Testis (tissue), 3 donors: Measurements from ENCODE around the gene FAM241B. TPM values are rescaled to one million over a fixed set of nuclear protein-coding genes. Genes with fewer than 3 reads are reported as not detected.
A peak's percentile ranks its signal among the peaks of the same experiment; 100 is the strongest.

Experiments
- DNase-seq: peaks from one replicate; pipeline ENCODE4 v3.0.0-alpha.2; 2019
- H3K27ac ChIP-seq, 2 donors: fragments of 200-600 bp; sonication (generic); one replicate each; pipeline ENCODE4 v1.5.1; 2019
- H3K27me3 ChIP-seq: fragments of 200-600 bp; sonication (generic); one replicate; pipeline ENCODE4 v1.5.1; 2019
- H3K36me3 ChIP-seq: fragments of 200-600 bp; sonication (generic); one replicate; pipeline ENCODE4 v1.5.1; 2017; ENCODE audit warnings: low read depth; ENCODE audit errors: missing control alignments
- H3K4me1 ChIP-seq: fragments of 200-600 bp; sonication (generic); one replicate; pipeline ENCODE4 v1.5.1; 2019
- H3K4me3 ChIP-seq, 2 donors: fragments of 200-600 bp; sonication (generic); one replicate each; pipeline ENCODE4 v1.5.1; 2017 to 2019
- H3K9me3 ChIP-seq: fragments of 200-600 bp; sonication (generic); one replicate; pipeline ENCODE4 v1.5.1; 2017
- CTCF ChIP-seq, 3 experiments: fragments of 450-650 bp in 2 of 3; fragments of 200-600 bp in 1 of 3; sonication (generic) in 1 of 3; IDR thresholded peaks; one replicate each; pipeline ENCODE4 v1.5.1; 2016 to 2019; ENCODE audit warnings: antibody characterized with exemption in 3 of 3, mild to moderate bottlenecking in 2 of 3, moderate library complexity in 1 of 3
- POLR2A ChIP-seq: fragments of 450-650 bp; IDR thresholded peaks from one replicate; pipeline ENCODE4 v1.6.1; 2017; ENCODE audit warnings: antibody characterized with exemption, mild to moderate bottlenecking, moderate library complexity
- WGBS, 2 donors: methylation state at CpG; one replicate each; pipeline ENCODE4 v1.1.5; 2018; 5-methylcytosine and 5-hydroxymethylcytosine counted together
- intact Hi-C: fragments of 100-400 bp; cut with DNase I; formaldehyde crosslinking; loops from one replicate; pipeline ENCODE4 v1.15.1; 2023; ENCODE audit warnings: low total_unique reads
- polyA plus RNA-seq: library from polyadenylated mRNA; stranded (reverse); fragments of 350-450 nt; fragmentation: Illumina TruSeq; extraction: RNeasy Lipid Tissue Mini Kit (QIAGEN cat#74804); gene quantifications from one replicate; pipeline ENCODE4 v1.2.3, GENCODE V29; 2014; ENCODE audit warnings: low read depth, low replicate concordance; ENCODE audit not compliant: insufficient read depth
- total RNA-seq, 2 donors: library from RNA; depleted of rRNA; stranded (reverse); fragments of >200 nt; gene quantifications; one replicate each; pipeline ENCODE4 v1.2.3, GENCODE V29; 2016

FAM241B gene
- total and polyA plus RNA-seq, 3 donors from 2014 or later = 11.6 to 22.8 (median 17.6) TPM

DNA sequence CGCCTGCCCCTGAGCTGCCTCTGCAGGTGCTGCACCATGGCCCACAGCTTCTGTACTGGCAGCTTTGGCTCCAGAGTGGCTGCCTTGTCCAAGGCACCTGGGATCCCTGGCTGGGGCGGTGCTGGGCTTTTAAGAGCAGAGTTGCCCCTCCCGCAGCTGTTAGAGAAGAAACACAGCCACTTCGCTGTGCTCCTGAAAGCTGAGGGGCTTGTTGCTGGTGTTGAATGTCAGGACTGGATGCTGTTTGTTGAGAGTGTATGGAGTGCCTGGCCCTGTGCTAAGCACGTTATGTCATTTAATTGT is 6.2 kb downstream of the FAM241B start:
- no peaks in the 10 kb centered on the region for H3K36me3 ChIP-seq
- no peaks in the 10 kb centered on the region for H3K4me1 ChIP-seq
- intact Hi-C loops = no loop called here
- 93 to 95% methylated on average over 3 to 5 of the region's 5 CpGs for WGBS, 2 donors
- H3K4me3 ChIP-seq = no peak overlapping the region
- H3K9me3 ChIP-seq = no peaks in the 10 kb centered on the region
- H3K27ac ChIP-seq = no peak overlapping the region
- no peak for TF ChIP-seq CTCF (IDR thresholded peaks at IDR 0.05)
- TF ChIP-seq POLR2A = no peak
- H3K27me3 ChIP-seq = no peaks in the 10 kb centered on the region
- no peak for DNase-seq

- H3K4me3 ChIP-seq = no peak overlapping the region
- no peak overlapping the region for H3K27ac ChIP-seq
- no peak for TF ChIP-seq POLR2A
- TF ChIP-seq CTCF (IDR thresholded peaks at IDR 0.05) = no peak
- no peaks in the 10 kb centered on the region for H3K9me3 ChIP-seq
- DNase-seq = peak; percentile 53
- 64 to 68% methylated on average over 10 of the region's 10 CpGs for WGBS, 2 donors
- H3K27me3 ChIP-seq = no peaks in the 10 kb centered on the region
- H3K4me1 ChIP-seq = no peaks in the 10 kb centered on the region
- intact Hi-C loops = no loop called here
- H3K36me3 ChIP-seq = no peaks in the 10 kb centered on the region
Measured at GRCh38 chr10:69636626-69637605, 6.9 kb downstream of the FAM241B start.

- no peak overlapping the region for H3K4me3 ChIP-seq
- no peaks in the 10 kb centered on the region for H3K27me3 ChIP-seq
- no peak overlapping the region for H3K27ac ChIP-seq
- intact Hi-C loops = no loop called here
- TF ChIP-seq CTCF (IDR thresholded peaks at IDR 0.05) = no peak
- no peak for TF ChIP-seq POLR2A
- no peaks in the 10 kb centered on the region for H3K4me1 ChIP-seq
- 70% methylated on average over 6 to 8 of the region's 8 CpGs for WGBS, 2 donors
- no peaks in the 10 kb centered on the region for H3K9me3 ChIP-seq
- DNase-seq = no peak
- H3K36me3 ChIP-seq = no peaks in the 10 kb centered on the region
Measured at GRCh38 chr10:69638642-69639041, 8.6 kb downstream of the FAM241B start.

- peak; percentile 81 for DNase-seq
- intact Hi-C loops = loop anchor here (10.0 kb wide), 2 partner anchors 205 to 275 kb away; no protein-coding TSS in a partner anchor
- WGBS, 2 donors = 56 to 61% methylated on average over 11 of the region's 11 CpGs
- Histone ChIP-seq H3K27ac (no peak overlapping the region), H3K9me3 (no peaks in the 10 kb centered on the region), H3K36me3 (no peaks in the 10 kb centered on the region), H3K27me3 (no peaks in the 10 kb centered on the region), H3K4me3 (no peak overlapping the region), H3K4me1 (no peaks in the 10 kb centered on the region)
- TF ChIP-seq POLR2A = no peak
- peak; percentile 78 to 92 (median 79) for TF ChIP-seq CTCF (IDR thresholded peaks at IDR 0.05)
Measured at GRCh38 chr10:69639291-69640195, 9.5 kb downstream of the FAM241B start.
